ENCODE measurements around the gene CASP5.
"Not testable (repeated sequence)": the region's sequence is repeated elsewhere in the genome, so short reads cannot be mapped to it uniquely, and the experiment has no call there.

CASP5 gene

DNA sequence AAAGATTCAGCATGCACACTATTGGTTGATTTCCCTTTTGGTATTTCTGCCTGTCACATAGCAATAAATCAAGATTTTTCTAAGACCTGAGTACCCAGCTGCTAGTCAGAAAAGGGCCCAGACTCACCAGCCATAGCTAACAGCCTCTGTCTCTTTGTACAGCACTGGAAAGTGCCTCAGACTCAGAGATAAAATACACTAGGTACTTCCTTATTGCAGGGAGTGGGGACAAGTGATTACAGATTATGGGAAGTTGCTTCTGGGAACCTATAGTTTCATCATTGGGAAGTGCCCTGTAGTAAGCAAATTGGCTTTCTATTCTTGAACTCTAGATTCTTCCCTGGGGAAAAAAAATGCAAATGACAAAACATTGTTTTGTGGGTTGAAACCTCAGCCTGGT is at the start of gene CASP5:
CASP5 (minus strand) TSS at position 166 of the 400 bp plus-strand sequence; CDS start at position 134, 32 bp downstream.
- DNase-seq = no peak

DNA sequence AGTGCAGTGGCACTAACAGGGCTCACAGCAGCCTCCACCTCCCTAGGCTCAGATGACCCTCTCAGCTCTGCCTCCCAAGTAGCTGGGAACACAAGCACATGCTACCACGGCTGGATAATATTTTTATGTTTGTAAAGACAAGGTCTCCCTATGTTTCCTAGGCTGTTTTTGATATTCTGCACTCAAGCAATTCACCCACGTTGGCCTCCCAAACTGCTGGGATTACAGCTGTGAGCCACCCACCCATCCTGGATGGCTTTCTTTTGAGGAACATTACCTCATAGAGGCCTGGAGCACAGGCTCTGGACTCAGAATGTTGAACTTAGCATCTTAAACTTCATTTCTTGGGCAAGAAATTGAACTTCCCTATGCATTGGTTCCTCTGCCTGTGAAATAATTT is 49.1 kb upstream of the CASP5 start:
- DNase-seq = not testable (repeated sequence)

GRCh38 chr11:105071089-105071732 is 48.2 kb upstream of the CASP5 start:
- DNase-seq = no peak

DNA sequence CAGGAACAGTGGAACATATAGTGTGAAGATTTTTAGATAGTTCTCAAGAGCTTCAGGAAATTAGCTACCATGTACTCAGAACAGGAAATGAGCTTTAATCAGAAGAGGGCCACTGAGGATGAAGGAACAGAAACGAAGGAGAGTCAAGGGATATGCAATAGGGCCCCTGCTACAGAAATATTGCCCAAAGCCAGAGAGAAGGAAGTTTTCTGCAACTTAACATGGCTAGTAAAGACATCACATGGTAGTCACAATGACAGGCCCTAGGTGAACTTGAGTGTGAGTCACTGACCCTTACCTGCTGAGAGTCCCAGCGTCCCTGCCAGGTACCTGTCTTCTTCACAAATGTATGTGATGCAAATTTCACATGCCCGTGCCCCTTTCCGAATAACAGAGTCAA is 47.3 kb upstream of the CASP5 start:
- no peak for DNase-seq

DNA sequence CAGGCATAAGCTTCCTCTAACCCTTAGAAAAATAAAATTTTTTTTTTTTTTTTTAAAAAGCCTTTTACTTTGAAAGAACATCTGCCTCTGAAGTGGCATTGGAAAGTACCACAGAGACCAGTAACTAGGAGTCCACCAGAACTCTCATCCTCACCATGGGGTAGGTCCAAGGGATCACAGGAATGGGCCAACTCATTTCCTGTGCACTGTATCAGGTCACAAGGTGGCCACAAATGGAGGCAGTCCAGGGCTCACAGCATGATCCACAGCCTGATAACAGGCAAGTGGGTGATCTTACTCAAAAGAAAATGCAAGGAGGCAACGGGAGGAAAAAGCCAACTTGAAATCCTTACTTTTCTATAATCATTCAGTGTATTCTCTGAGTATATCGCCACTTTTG is 46.8 kb upstream of the CASP5 start:
- DNase-seq = not testable (repeated sequence)

- DNase-seq = not testable (repeated sequence)
Measured at GRCh38 chr11:105063245-105063941, 40.4 kb upstream of the CASP5 start.

DNA sequence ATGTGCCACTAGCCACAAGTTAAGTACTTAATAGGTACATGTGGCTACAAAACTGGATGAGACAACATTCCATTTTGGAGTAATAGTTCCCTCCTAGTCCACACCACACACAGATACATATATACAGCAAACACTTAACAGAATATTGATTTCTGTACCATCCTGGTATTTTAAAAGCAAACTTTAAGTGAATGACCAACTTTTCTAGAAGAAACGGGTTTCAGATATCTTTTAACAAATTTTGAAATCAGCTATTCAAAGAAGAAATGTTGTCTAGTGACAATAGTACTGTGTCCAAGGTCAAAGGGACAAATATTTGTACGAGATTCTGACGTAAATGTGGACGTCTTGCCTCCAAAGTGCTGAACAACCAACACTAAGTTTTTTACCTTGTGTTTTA is 34.5 kb upstream of the CASP5 start:
- DNase-seq = no peak

DNA sequence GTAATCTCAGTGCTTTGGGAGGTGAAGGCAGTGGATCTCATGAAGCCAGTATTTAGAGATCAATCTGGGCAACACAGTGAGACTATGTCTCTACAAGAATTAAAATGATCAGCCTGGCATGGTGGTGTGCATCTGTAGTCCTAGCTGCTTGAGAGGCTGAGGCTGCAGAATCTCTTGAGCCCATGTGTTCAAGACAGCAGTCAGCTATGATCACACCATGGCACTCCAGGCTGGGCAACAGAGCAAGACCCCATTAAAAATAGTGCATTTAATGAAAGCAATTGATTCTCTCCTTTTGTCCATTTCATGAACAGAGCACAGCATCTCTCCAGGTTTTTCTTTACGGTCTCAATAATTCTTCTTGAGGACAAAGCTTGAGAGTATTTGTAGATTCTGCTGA is 33.5 kb upstream of the CASP5 start:
- no peak for DNase-seq

DNA sequence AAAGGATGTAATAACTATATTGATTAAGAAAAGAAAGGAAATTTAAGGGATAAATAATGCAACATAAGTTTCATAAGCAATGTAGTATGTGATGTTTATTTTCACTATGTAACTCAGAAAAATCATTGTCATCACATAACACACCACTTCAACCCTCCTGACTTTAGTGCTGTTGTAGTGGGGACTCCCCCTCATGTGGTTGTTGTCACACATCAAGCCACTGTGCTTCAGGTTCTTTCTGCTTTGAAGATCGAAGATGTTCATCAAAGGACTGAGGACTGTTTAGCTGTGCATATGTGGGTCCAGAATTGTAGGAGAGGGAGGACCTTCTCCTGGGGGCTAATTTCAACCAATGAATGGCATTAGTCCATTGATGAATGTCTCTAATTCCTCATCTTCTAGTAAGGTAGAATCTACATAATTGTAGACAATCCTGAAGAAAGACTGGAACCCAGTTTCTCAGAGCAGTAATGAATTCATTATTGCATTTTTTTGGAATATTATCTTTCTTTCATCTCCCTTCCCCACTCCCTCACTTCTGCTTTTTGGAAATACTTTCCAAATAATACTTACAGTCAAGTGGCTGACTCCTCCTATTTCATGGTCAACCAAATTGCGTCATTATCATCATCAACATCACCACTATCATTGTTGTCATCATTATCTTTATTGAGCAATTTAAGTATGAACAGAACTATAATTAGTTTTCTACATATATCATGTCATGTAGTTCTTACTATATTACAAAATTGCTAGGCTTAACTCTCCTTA is 31.9 kb upstream of the CASP5 start:
- DNase-seq = no peak

GRCh38 chr11:105052487-105052886 is 29.5 kb upstream of the CASP5 start:
- DNase-seq = no peak

GRCh38 chr11:105051559-105051958 is 28.6 kb upstream of the CASP5 start:
- no peak for DNase-seq

- no peak for DNase-seq
Measured at GRCh38 chr11:105049481-105049880, 26.5 kb upstream of the CASP5 start.

- peak; percentile 92 for DNase-seq
Measured at GRCh38 chr11:105046898-105047579, 24.1 kb upstream of the CASP5 start.

- no peak for DNase-seq
Measured at GRCh38 chr11:105045676-105046296, 22.8 kb upstream of the CASP5 start.

DNA sequence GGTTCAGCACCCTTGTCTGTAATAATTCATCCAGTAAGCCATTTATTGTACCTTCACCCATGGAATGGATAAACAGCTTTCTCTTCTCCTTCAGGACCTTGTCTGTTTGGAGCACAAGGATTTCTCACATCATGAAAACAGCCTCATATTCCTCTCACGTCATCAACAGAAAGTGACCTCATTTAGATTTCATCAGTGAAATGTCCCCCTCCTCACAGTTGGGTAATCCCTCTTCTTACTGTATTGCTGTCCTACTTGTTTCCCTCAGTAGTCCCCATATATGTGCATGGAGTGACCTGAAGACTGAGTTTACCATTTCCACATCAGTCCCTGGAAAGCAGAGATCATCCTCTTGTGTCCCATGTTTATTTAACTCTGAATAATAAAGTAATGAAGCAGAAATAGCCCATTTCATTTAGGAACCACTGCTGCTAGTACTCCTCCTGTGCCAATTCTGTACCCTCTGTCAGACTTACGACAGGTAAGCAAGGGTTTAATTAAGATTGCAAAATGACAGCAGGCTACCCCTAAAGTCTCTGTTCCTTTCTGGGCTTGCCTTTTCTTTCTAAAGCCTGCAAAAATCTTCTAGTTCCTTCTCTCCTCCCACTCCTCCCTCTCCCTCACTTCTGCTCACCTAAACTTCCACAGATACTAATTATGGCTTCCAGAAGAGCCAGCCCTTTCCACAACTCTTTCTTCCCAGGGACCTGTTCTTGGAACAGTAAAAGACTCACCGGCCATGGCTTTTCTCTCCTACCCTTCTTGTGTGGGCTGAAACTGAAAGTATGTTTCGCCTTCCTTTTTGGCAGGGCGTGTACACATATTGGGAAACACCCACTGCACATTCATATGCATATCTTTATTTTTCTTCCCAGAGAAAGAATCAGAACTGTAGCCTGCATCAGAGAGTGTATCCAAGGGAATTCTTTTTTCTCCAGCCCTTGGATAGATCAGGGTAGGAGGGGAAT is 21.9 kb upstream of the CASP5 start, which contains the start of gene CARD16:
CARD16 (minus strand) TSS at position 779 of the 968 bp plus-strand sequence; CDS start at position 741, 38 bp downstream.
- DNase-seq = not testable (repeated sequence)

DNA sequence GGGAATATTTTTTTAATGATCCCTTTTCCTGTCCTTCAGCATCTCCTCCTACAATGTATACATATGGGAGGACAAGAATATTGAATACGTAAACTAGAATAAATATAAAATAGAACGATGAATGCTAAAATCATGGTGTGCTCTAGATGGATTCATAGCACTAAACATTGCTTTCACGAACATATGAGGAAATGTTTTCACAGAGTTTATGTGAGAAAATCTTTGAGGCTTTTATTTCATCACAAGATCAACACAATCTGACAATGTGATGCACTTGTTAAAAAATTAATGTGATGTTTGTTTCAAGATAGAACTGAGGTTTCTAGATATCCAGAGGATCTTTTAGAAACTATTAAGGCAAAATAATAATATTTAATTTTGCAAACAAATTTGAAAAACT is 19.2 kb upstream of the CASP5 start:
- no peak for DNase-seq

GRCh38 chr11:105040703-105041102 is 17.7 kb upstream of the CASP5 start:
- no peak for DNase-seq

DNA sequence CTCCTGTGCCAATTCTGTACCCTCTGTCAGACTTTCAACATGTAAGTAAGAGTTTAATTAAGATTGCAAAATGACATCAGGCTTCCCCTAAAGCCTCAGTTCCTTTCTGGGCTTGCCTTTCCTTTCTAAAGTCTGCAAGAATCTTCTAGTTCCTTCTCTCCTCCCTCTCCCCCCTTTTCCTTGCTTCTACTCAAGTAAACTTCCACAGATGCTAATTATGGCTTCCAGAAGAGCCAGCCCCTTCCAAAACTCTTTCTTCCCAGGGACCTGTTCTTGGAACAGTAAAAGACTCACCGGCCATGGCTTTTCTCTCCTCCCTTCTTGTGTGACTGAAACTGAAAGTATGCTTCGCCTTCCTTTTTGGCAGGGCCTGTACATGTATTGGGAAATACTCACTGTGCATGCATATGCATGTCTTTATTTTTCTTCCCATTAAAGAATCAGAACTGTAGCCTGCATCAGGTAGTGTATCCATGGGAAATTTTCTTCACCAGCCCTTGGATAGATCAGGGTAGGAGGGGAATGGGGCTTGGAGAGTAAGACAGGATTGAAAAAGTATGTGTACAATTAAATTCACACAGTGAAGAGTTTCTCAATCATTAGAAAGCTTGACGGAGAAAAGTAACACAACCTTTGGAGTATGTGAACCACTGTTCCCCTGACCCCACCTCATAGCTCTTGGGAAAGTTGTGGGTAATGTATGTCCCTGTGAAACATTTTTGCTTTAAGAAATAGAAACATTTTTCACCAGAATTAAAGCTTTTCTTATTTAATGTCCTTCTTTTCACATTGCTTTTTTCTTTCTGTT is 12.0 kb upstream of the CASP5 start, which contains the start of gene CASP1:
CASP1 (minus strand) TSS at position 332 of the 808 bp plus-strand sequence; CDS start at position 301, 31 bp downstream.
- DNase-seq = peak; percentile 38

- not testable (repeated sequence) for DNase-seq
Measured at GRCh38 chr11:105034388-105034787, 11.4 kb upstream of the CASP5 start.

GRCh38 chr11:105033781-105034180 is 10.8 kb upstream of the CASP5 start:
- no peak for DNase-seq
